Activated naive CD4-positive, alpha-beta T cell (primary cell): ENCODE results near the gene NKX6-1.

Experiments used
- DNase-seq, 4 experiments: peaks; one replicate each; lab custom pipeline; 2025; lab: John Stamatoyannopoulos, UW

Gene NKX6-1

DNA sequence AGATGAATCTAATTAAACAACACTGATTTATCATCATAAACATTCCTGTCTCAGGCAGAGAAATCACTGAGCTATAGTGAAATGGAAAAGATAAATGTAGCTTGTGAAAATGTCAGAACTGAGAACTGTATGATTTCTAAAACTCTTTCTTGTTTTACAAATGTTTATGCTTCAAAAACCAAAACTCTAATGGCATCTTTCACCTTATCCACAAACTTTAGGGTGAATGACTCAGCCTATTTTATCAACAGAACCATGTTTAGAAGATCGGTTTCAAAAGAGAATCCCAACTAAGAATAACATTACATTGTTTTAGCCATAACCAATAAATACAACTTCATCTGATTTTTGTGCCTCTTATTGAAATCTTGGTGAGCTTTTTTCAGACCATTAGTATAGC lies 21.4 kb downstream of the NKX6-1 start:
- no peak for DNase-seq

DNA sequence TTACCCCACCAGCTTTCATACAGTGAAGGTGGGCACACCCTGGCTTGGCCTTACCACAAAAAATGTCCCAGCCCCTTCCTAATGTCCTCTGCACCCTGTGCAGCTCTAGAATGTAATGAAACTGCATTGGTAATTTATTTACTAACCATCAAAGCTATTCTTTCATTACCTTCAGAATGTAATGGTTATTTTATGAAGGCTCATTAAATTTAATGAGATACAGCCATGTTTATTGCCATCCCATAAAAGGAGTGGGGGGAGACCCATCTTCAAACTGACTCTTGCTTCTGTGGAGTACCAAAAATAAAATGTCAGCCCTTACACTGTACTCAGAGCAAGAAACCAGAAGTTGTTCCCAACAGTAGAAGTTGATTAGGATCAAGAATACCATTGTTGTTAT lies 25.0 kb downstream of the NKX6-1 start:
- DNase-seq = no peak

DNA sequence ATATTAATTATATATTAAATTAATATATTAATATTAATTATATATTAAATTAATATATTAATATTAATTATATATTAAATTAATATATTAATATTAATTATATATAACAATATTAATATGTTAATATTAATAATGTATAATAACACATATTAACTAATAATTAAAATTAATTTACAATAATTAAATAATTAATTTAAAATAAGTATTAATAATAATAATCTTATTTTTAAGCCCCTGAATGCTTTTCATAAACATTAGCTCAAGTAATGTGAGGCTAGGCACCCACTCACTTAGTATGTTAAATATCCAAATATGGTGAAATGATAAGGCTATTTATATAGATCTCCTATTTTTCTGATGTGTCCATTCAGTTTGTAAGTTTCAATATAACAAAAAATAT lies 26.9 kb downstream of the NKX6-1 start:
- DNase-seq = no peak

DNA sequence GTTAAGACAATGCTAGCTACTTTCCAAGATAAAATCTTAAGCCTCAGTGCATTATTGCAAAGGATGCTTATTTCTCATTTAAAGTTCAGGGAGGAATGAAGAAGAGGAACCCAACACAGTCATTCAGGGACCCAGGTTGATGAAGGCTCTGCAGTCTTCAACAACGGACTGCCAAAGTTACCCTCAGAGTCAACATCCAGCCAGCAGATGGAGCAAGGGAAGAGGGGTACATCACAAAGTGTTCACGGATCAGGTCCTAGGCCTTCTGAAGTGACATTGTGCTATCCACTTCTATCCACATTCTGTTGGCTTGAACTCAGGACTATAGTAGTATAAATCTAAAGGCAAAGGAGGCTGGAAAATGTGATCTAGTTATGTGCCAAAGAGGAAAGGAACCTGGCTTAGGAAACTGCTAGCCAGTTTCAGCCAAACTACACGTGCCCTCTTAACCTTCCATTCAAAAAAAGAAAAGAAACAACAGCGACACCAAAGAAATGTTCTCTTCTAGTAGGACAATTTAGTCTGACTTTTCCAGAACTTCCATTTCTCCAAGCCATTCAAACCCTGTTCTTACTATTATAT lies 28.8 kb downstream of the NKX6-1 start:
- no peak for DNase-seq

DNA sequence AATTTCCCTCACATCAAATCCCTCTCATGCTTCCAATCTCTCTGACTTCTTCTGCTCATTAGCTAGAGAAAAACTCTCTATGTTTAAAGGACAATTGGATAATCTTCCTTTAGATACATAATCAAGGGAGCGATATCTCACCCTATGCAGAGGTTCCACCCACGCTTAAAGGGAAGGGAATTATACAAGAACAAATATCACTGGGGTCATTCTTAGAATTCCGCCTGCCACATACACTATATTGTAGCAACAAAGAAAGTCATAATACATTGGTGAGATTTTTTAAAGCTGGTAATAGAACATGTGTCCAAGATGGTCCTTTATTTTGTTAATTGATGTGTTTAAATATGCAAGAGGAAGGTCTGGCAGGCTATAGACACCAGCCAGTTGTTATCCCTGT lies 31.5 kb downstream of the NKX6-1 start:
- no peak for DNase-seq

GRCh38 chr4:84459783-84460182 lies 39.3 kb downstream of the NKX6-1 start:
- DNase-seq = no peak

DNA sequence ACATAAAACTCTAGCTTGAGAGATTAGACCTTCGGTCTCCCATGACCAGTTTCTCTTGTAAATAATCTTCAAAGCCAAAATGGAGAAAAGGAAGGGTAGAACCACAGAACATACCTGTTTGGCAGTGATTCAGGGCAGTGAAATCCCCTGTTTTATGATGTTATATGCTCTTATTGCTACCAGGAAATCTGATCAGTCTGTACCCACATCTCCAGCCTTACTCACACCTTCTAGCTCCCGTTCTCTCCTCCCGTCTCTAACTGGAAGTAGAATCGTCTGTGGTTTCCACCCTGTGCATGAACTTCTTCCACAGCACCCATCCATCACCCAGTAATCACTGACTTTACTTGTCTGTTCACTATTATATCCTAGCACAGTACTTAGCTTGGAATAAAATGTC lies 42.9 kb downstream of the NKX6-1 start:
- no peak for DNase-seq

DNA sequence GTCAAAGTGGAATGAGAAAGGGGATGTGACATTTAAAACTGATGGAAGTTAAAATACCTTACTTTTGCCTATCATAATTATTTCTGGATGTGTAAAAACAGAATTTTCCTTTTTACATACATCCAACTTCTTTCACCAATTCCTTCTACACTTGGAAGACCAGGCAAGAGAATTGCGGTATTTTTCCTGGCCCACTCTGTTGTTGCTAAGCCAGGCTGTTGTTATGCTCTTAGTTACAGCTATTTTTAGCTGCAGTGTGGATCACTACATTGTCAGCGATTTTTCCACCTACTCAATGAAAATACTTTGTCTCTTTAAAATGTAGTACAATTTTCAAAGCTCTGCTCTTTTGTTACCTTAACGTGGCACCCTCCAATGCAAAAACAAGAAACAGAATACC lies 43.4 kb downstream of the NKX6-1 start:
- DNase-seq = no peak

- no peak for DNase-seq
Observed at GRCh38 chr4:84451546-84451945, 47.5 kb downstream of the NKX6-1 start.

DNA sequence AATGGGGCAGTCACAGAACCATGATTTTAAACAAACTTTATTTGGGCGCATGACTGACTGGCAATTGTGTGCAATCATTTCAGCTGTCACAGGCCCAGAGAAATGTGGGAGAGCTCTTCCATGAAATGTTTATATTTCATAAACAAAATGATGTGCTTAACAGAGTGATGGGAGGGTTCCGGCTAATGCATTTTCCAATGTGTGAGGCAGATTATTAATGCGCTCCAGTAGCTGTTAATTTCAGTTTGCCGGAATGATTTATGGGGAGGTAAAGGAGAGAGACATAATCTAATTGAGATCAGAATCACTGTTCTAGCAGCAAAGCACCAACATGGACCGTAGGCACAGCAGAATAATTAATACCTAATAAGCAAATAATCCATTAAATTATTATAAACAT lies 55.6 kb downstream of the NKX6-1 start:
- no peak for DNase-seq

GRCh38 chr4:84442778-84443177 lies 56.3 kb downstream of the NKX6-1 start:
- no peak for DNase-seq
